Stimulated activated effector memory CD8-positive, alpha-beta T cell treated with anti-CD3 and anti-CD28 coated beads, Interleukin-12 subunit alpha, Interleukin-12 subunit beta, amount 100 ng/mL, for 72 hours (primary cell): Measurements from ENCODE around the gene PRKN.

Experiments
- ATAC-seq: fragments of 150-1000 bp; cut with Tn5 transposase; 2 replicates; pipeline ENCODE4 v1.10.0; 2021
- DNase-seq, 2 donors: peaks; one replicate each; pipeline ENCODE4 v3.0.0; 2021 to 2022; ENCODE audit warnings: low spot score in 2 of 2
- H3K27ac Mint-ChIP-seq: one replicate; pipeline ENCODE4 v1.8.0; 2022; ENCODE audit warnings: mild to moderate bottlenecking, mixed read lengths
- H3K36me3 Mint-ChIP-seq: one replicate; pipeline ENCODE4 v1.8.0; 2022; ENCODE audit warnings: mild to moderate bottlenecking, mixed read lengths
- H3K4me1 Mint-ChIP-seq: one replicate; pipeline ENCODE4 v1.8.0; 2022; ENCODE audit warnings: mixed read lengths
- H3K4me3 Mint-ChIP-seq: one replicate; pipeline ENCODE4 v1.8.0; 2022; ENCODE audit warnings: mild to moderate bottlenecking, mixed read lengths
- H3K9me3 Mint-ChIP-seq: one replicate; pipeline ENCODE4 v1.8.0; 2022; ENCODE audit warnings: mixed read lengths

PRKN gene

DNA sequence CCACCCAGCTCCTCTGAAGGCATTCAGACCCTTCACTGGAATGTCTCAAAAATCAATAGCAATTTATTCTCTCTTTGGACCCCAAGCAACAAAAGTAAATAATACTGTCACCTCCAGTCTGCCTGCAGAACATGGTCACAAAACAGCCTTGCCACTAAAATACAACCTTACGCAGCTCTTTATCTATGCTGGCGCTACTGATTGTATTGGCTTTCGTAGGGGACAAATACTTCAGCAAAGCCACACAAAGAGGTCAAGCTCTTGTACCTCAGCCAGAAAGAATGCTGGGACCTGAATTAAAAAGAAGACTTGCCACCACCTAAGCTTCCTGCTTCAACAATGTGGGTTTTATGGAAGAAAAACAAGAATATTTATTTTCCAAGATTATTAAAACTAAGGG lies 57.2 kb downstream of the PRKN start:
- no peaks in the 10 kb centered on the region for H3K36me3 Mint-ChIP-seq
- DNase-seq (no peak), ATAC-seq (no peak)
- no peak overlapping the region for H3K27ac Mint-ChIP-seq
- H3K4me1 Mint-ChIP-seq, result no peaks in the 10 kb centered on the region
- peaks cover 7% of the 10 kb centered on the region for H3K9me3 Mint-ChIP-seq
- H3K4me3 Mint-ChIP-seq, result no peak overlapping the region

GRCh38 chr6:162666246-162666645 lies 61.3 kb downstream of the PRKN start:
- no peak overlapping the region for H3K27ac Mint-ChIP-seq
- H3K36me3 Mint-ChIP-seq, result no peaks in the 10 kb centered on the region
- DNase-seq (no peak), ATAC-seq (no peak)
- H3K4me1 Mint-ChIP-seq, result no peaks in the 10 kb centered on the region
- H3K4me3 Mint-ChIP-seq, result no peak overlapping the region
- H3K9me3 Mint-ChIP-seq, result no peaks in the 10 kb centered on the region

GRCh38 chr6:162653808-162654207 lies 73.8 kb downstream of the PRKN start:
- Mint-ChIP-seq H3K27ac (no peak overlapping the region), H3K9me3 (peaks cover 5% of the 10 kb centered on the region), H3K4me3 (no peak overlapping the region), H3K4me1 (no peaks in the 10 kb centered on the region), H3K36me3 (no peaks in the 10 kb centered on the region)
- DNase-seq (no peak), ATAC-seq (no peak)

- no peaks in the 10 kb centered on the region for H3K36me3 Mint-ChIP-seq
- ATAC-seq (no peak), DNase-seq (no peak)
- no peaks in the 10 kb centered on the region for H3K4me1 Mint-ChIP-seq
- H3K9me3 Mint-ChIP-seq, result peaks cover under 1% of the 10 kb centered on the region
- H3K27ac Mint-ChIP-seq, result no peak overlapping the region
- no peak overlapping the region for H3K4me3 Mint-ChIP-seq
Measured at GRCh38 chr6:162651505-162651904, 76.1 kb downstream of the PRKN start.

GRCh38 chr6:162649271-162649670 lies 78.3 kb downstream of the PRKN start:
- no peaks in the 10 kb centered on the region for H3K4me1 Mint-ChIP-seq
- no peaks in the 10 kb centered on the region for H3K9me3 Mint-ChIP-seq
- DNase-seq, result no peak
- H3K36me3 Mint-ChIP-seq, result no peaks in the 10 kb centered on the region
- no peak overlapping the region for H3K4me3 Mint-ChIP-seq
- no peak overlapping the region for H3K27ac Mint-ChIP-seq
- ATAC-seq, result no peak

DNA sequence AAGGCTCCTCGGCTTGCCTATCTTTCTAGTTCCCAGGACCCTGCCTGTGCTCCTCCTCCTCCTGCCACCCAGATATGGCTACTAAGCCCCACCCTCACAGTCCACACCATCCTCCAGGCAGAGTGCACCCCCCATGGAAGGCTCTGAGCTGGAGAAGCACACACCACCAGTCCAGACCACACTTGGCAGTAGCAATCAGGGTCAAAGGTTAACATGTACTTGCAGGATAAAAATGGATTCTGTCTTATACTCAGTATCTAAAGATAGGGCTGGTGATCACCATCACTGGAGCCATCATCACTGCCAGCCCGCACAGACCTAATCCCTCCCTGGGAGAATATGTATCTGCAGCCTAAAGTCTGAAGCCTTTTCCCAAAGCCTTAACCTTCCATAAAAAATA lies 83.4 kb downstream of the PRKN start:
- Mint-ChIP-seq H3K27ac (no peak overlapping the region), H3K4me1 (no peaks in the 10 kb centered on the region), H3K9me3 (no peaks in the 10 kb centered on the region), H3K36me3 (no peaks in the 10 kb centered on the region), H3K4me3 (no peak overlapping the region)
- DNase-seq (no peak), ATAC-seq (no peak)

GRCh38 chr6:162640756-162641155 lies 86.8 kb downstream of the PRKN start:
- no peak overlapping the region for H3K27ac Mint-ChIP-seq
- H3K4me3 Mint-ChIP-seq, result no peak overlapping the region
- no peak for DNase-seq
- H3K9me3 Mint-ChIP-seq, result no peaks in the 10 kb centered on the region
- H3K4me1 Mint-ChIP-seq, result no peaks in the 10 kb centered on the region
- no peaks in the 10 kb centered on the region for H3K36me3 Mint-ChIP-seq
- no peak for ATAC-seq

DNA sequence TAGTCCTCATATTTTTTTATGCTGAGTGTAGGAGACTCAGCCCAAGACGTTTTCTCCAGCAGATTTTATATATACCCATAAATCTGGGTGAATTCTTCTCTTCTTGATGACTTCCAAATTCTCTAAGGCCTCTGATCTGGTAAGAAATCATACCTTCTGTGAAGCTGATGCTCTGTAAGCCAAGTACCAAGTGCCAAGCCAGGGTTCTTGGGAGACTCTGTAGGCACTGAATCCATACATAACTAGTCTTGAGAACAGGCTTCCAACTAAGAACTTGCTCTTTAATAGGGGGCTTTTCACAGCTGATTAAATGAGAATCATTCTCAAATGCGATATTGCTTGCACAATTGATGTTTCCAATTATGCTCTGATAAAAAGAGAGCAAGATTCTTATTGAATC lies 87.6 kb downstream of the PRKN start:
- no peak for DNase-seq
- Mint-ChIP-seq H3K4me1 (no peaks in the 10 kb centered on the region), H3K27ac (no peak overlapping the region), H3K36me3 (no peaks in the 10 kb centered on the region), H3K9me3 (no peaks in the 10 kb centered on the region), H3K4me3 (no peak overlapping the region)
- no peak for ATAC-seq

GRCh38 chr6:162638931-162639574 lies 88.5 kb downstream of the PRKN start:
- no peaks in the 10 kb centered on the region for H3K4me1 Mint-ChIP-seq
- no peak overlapping the region for H3K4me3 Mint-ChIP-seq
- no peak for ATAC-seq
- no peak for DNase-seq
- no peaks in the 10 kb centered on the region for H3K36me3 Mint-ChIP-seq
- H3K9me3 Mint-ChIP-seq, result no peaks in the 10 kb centered on the region
- no peak overlapping the region for H3K27ac Mint-ChIP-seq

DNA sequence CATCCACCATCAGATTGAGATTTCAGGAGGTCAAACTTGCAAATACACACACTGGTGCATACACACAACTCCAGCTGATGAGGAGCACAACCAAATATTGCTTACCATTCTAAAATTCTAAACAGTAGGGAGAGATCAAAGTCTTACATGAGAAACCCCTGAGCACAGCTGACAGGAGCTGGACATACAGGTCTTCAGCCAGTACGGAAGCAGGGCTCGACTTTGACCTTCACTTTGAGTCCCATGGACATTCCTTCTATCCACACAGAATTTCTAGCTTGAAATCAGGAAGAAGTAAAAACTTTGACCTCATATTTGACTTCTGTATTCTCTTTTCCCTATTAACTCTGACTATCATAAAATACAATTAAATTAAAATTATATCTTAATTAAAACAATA lies 90.2 kb downstream of the PRKN start:
- DNase-seq (no peak), ATAC-seq (no peak)
- Mint-ChIP-seq H3K4me3 (no peak overlapping the region), H3K27ac (no peak overlapping the region), H3K4me1 (no peaks in the 10 kb centered on the region), H3K9me3 (peaks cover 2% of the 10 kb centered on the region), H3K36me3 (no peaks in the 10 kb centered on the region)

- Mint-ChIP-seq H3K4me3 (no peak overlapping the region), H3K4me1 (no peaks in the 10 kb centered on the region), H3K9me3 (peaks cover 4% of the 10 kb centered on the region), H3K36me3 (no peaks in the 10 kb centered on the region), H3K27ac (no peak overlapping the region)
- ATAC-seq (no peak), DNase-seq (no peak)
Measured at GRCh38 chr6:162636167-162636566, 91.4 kb downstream of the PRKN start.

DNA sequence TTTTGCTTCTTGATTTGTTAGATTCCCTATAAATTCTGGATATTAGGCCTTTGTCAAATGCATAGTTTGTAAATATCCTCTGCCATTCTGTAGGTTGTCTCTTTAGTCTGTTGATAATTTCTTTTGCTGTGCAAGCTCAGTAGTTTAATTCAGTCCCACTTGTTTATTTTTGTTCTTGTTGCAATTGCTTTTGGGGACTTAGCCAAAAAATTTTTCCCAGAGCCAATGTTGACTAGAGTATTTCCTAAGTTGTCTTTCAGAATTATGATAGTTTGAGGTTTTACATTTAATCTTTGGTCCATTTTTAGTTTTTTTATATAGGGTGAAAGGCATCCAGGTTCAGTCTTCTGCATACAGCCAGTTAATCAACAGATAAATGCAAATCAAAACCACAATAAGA lies 96.0 kb downstream of the PRKN start:
- no peak overlapping the region for H3K27ac Mint-ChIP-seq
- H3K4me3 Mint-ChIP-seq, result no peak overlapping the region
- H3K9me3 Mint-ChIP-seq, result peaks cover 13% of the 10 kb centered on the region
- DNase-seq, result no peak
- H3K36me3 Mint-ChIP-seq, result no peaks in the 10 kb centered on the region
- no peaks in the 10 kb centered on the region for H3K4me1 Mint-ChIP-seq
- ATAC-seq, result no peak

DNA sequence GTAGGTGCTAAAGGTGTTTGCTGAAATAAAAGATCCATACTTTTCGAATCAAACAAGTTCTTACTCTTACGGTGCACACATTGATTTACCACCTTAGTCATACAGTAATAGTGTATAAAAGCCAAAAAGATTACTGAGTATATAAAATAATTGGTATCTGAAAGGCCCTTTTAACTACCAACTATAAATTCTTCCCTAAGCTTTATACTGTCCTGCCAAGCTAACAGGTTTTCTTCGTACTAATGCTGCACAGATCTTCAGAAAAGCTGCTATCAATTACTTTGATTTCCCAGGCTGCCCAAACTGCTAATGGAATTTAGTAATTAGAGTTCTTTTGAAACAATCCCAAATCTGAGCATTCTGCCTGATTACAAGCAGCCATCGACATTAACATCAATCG lies 97.5 kb downstream of the PRKN start:
- no peak for DNase-seq
- H3K27ac Mint-ChIP-seq, result no peak overlapping the region
- H3K36me3 Mint-ChIP-seq, result no peaks in the 10 kb centered on the region
- no peak for ATAC-seq
- H3K4me1 Mint-ChIP-seq, result no peaks in the 10 kb centered on the region
- H3K9me3 Mint-ChIP-seq, result peaks cover 13% of the 10 kb centered on the region
- no peak overlapping the region for H3K4me3 Mint-ChIP-seq

DNA sequence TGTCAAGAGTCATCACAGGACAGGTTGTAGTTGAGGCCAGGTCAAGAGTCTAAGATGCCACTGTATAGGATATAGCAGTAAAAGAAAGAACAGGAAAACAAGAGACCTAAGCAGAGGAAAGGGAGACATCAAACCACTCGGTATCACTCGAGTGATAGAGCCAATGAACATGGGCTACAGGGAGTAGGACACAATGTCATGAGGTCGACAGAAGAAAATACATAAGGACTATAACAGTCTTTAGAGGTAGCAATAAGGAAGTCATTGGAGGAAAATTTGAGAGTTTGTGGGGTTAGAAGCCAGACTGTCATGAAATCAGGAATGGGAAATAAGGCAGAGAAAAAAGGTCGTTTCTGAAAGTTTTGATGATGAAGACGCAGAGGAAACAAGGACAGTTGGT lies 99.7 kb downstream of the PRKN start:
- Mint-ChIP-seq H3K9me3 (peaks cover 11% of the 10 kb centered on the region), H3K4me3 (no peak overlapping the region), H3K27ac (no peak overlapping the region), H3K36me3 (no peaks in the 10 kb centered on the region), H3K4me1 (no peaks in the 10 kb centered on the region)
- no peak for DNase-seq
- no peak for ATAC-seq

DNA sequence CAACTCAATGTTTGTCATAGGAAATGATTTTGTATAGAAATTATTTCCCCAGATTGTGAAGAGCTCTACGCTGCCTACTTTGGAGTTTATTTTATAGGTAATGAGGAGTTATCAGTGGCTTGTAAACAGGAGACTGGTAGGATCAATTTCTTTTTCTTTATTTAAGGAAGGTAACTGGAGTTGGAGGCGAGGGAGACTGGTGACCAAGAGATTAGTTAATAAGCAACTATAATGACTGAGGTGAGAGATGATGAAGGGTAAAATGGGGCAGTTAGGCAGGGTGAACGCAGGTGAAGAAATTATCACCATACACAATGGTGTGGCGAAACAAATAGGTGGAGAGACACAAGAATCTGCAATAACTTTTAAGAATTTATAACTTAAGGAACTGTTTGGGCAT lies 100.2 kb downstream of the PRKN start:
- ATAC-seq (no peak), DNase-seq (no peak)
- peaks cover 11% of the 10 kb centered on the region for H3K9me3 Mint-ChIP-seq
- H3K4me1 Mint-ChIP-seq, result no peaks in the 10 kb centered on the region
- no peak overlapping the region for H3K27ac Mint-ChIP-seq
- H3K4me3 Mint-ChIP-seq, result no peak overlapping the region
- H3K36me3 Mint-ChIP-seq, result no peaks in the 10 kb centered on the region

GRCh38 chr6:162626869-162627268 lies 100.7 kb downstream of the PRKN start:
- Mint-ChIP-seq H3K4me3 (no peak overlapping the region), H3K27ac (no peak overlapping the region), H3K4me1 (no peaks in the 10 kb centered on the region), H3K36me3 (no peaks in the 10 kb centered on the region), H3K9me3 (peaks cover 9% of the 10 kb centered on the region)
- ATAC-seq (no peak), DNase-seq (no peak)
